ENCODE data around the gene NEIL3.

NEIL3 gene

DNA sequence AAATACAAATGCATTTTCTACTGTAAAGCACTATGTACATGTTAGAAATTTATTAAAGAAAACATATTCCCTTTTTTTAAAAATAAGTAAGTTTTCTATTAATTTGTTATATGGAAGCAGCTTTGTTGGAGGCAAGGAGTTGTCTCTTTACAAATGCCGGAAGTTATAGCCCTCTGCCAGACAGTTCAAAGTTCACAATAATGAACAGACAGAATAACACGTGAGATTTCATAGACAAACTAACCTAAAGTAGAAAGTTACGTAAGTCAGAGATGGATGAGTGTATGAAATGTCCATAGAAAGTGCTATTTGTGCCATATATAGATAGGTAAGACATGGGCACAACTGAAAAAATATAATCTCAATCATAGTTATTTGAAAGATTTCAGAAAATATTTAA, 43.9 kb upstream of the NEIL3 start:
- H3K27me3 ChIP-seq (replicated peaks; ENCODE audit: insufficient read depth, low read length): no peaks in the 10 kb centered on the region

DNA sequence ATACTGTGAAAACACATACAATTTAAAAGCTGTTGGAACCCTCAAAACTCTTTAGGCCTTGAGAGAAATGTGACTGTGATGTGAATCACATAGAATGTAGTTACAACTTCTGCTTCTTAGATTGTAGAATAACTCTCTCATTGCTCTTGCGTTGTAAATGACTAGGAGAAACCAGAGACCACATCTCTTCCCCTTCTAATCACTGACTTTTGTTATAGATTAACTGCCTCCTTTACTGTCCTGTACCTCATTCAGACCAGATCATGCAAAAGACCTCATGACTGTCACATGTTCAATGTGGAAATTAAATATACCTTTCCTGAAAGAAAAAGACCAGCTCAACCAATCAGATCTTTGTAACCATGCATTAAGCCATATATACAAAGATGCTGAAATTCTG, 43.2 kb upstream of the NEIL3 start:
- Histone ChIP-seq H3K9me3 (replicated peaks; ENCODE audit: insufficient read depth, low read length) (no peaks in the 10 kb centered on the region), H3F3A (ENCODE audit: insufficient read depth, low read length) (no peaks in the 10 kb centered on the region), H3K27ac (ENCODE audit: low read length) (no peak overlapping the region), H3K9ac (ENCODE audit: low read length) (no peak overlapping the region), H3K4me2 (ENCODE audit: low read depth, low read length) (no peak overlapping the region), H2AFZ (ENCODE audit: low read length) (no peak overlapping the region), H3K4me3 (ENCODE audit: low read length) (no peak overlapping the region), H3K4me1 (ENCODE audit: low read length) (no peaks in the 10 kb centered on the region), H4K20me1 (ENCODE audit: insufficient read depth, low read length) (no peaks in the 10 kb centered on the region), H3K27me3 (replicated peaks; ENCODE audit: insufficient read depth, low read length) (no peaks in the 10 kb centered on the region), H3K79me2 (ENCODE audit: low read length) (no peaks in the 10 kb centered on the region), H3K9me2 (replicated peaks; ENCODE audit: insufficient read depth, low read length) (no peaks in the 10 kb centered on the region), H3K36me3 (replicated peaks; ENCODE audit: insufficient read depth, low read length) (no peaks in the 10 kb centered on the region)
- TF ChIP-seq, protein P1, sequence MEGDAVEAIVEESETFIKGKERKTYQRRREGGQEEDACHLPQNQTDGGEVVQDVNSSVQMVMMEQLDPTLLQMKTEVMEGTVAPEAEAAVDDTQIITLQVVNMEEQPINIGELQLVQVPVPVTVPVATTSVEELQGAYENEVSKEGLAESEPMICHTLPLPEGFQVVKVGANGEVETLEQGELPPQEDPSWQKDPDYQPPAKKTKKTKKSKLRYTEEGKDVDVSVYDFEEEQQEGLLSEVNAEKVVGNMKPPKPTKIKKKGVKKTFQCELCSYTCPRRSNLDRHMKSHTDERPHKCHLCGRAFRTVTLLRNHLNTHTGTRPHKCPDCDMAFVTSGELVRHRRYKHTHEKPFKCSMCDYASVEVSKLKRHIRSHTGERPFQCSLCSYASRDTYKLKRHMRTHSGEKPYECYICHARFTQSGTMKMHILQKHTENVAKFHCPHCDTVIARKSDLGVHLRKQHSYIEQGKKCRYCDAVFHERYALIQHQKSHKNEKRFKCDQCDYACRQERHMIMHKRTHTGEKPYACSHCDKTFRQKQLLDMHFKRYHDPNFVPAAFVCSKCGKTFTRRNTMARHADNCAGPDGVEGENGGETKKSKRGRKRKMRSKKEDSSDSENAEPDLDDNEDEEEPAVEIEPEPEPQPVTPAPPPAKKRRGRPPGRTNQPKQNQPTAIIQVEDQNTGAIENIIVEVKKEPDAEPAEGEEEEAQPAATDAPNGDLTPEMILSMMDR (IDR thresholded peaks at IDR 0.05; ENCODE audit: low read length): no peak
- TF ChIP-seq EZH2phosphoT487 (IDR thresholded peaks at IDR 0.05; ENCODE audit: low read length) (no peak), EZH2 (optimal IDR thresholded peaks at IDR 0.05; ENCODE audit: low read depth, low read length) (no peak)
- no peak for DNase-seq

More for the DNA sequence above, 43.9 kb upstream of the NEIL3 start:
- DNase-seq: no peak
- H3K9me2 ChIP-seq (replicated peaks; ENCODE audit: insufficient read depth, low read length): no peaks in the 10 kb centered on the region
- H3K9me3 ChIP-seq (replicated peaks; ENCODE audit: insufficient read depth, low read length): no peaks in the 10 kb centered on the region
- H3K79me2 ChIP-seq (ENCODE audit: low read length): no peaks in the 10 kb centered on the region
- H3K4me1 ChIP-seq (ENCODE audit: low read length): no peaks in the 10 kb centered on the region
- H3K9ac ChIP-seq (ENCODE audit: low read length): no peak overlapping the region
- H2AFZ ChIP-seq (ENCODE audit: low read length): no peak overlapping the region
- no peak overlapping the region for H3K27ac ChIP-seq (ENCODE audit: low read length)
- no peaks in the 10 kb centered on the region for H3F3A ChIP-seq (ENCODE audit: insufficient read depth, low read length)
- no peaks in the 10 kb centered on the region for H4K20me1 ChIP-seq (ENCODE audit: insufficient read depth, low read length)
- TF ChIP-seq EZH2phosphoT487 (IDR thresholded peaks at IDR 0.05; ENCODE audit: low read length) (no peak), EZH2 (optimal IDR thresholded peaks at IDR 0.05; ENCODE audit: low read depth, low read length) (no peak)
- TF ChIP-seq, protein P1 (IDR thresholded peaks at IDR 0.05; ENCODE audit: low read length): no peak
- no peaks in the 10 kb centered on the region for H3K36me3 ChIP-seq (replicated peaks; ENCODE audit: insufficient read depth, low read length)
- no peak overlapping the region for H3K4me2 ChIP-seq (ENCODE audit: low read depth, low read length)
- H3K4me3 ChIP-seq (ENCODE audit: low read length): no peak overlapping the region

DNA sequence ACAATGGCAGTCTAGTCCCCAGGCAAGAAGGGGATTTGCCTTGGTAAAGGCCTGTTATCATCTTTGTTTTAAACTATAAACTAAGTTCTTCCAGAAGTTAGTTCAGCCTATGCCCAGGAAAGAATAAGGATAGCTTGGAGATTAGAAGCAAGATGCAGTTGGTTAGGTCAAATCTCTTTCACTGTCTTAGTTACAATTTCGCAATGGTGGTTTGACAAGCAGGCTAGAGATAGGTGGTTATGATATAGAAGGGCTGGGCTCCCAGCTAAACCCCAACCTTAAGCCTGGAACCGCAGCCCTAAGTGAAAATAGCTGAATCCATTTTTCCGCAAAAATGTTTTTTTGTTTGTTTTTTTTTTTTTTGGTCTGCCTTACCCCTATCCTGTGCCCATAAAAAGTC, 41.8 kb upstream of the NEIL3 start:
- Histone ChIP-seq H3K9me2 (replicated peaks; ENCODE audit: insufficient read depth, low read length) (no peaks in the 10 kb centered on the region), H3K9ac (ENCODE audit: low read length) (no peak overlapping the region), H3F3A (ENCODE audit: insufficient read depth, low read length) (no peaks in the 10 kb centered on the region), H3K4me1 (ENCODE audit: low read length) (no peaks in the 10 kb centered on the region), H3K27me3 (replicated peaks; ENCODE audit: insufficient read depth, low read length) (no peaks in the 10 kb centered on the region), H3K4me3 (ENCODE audit: low read length) (no peak overlapping the region), H3K36me3 (replicated peaks; ENCODE audit: insufficient read depth, low read length) (no peaks in the 10 kb centered on the region), H2AFZ (ENCODE audit: low read length) (no peak overlapping the region), H4K20me1 (ENCODE audit: insufficient read depth, low read length) (no peaks in the 10 kb centered on the region), H3K9me3 (replicated peaks; ENCODE audit: insufficient read depth, low read length) (no peaks in the 10 kb centered on the region), H3K79me2 (ENCODE audit: low read length) (no peaks in the 10 kb centered on the region), H3K4me2 (ENCODE audit: low read depth, low read length) (no peak overlapping the region), H3K27ac (ENCODE audit: low read length) (no peak overlapping the region)
- no peak for DNase-seq
- TF ChIP-seq EZH2phosphoT487 (IDR thresholded peaks at IDR 0.05; ENCODE audit: low read length) (no peak), EZH2 (optimal IDR thresholded peaks at IDR 0.05; ENCODE audit: low read depth, low read length) (no peak)
- TF ChIP-seq, protein P1 (IDR thresholded peaks at IDR 0.05; ENCODE audit: low read length): no peak

Data from MM.1S (cell line).